Measurements from ENCODE around the gene CIDEB.
A peak's percentile ranks its signal among the peaks of the same experiment; 100 is the strongest.

The CIDEB gene

DNA sequence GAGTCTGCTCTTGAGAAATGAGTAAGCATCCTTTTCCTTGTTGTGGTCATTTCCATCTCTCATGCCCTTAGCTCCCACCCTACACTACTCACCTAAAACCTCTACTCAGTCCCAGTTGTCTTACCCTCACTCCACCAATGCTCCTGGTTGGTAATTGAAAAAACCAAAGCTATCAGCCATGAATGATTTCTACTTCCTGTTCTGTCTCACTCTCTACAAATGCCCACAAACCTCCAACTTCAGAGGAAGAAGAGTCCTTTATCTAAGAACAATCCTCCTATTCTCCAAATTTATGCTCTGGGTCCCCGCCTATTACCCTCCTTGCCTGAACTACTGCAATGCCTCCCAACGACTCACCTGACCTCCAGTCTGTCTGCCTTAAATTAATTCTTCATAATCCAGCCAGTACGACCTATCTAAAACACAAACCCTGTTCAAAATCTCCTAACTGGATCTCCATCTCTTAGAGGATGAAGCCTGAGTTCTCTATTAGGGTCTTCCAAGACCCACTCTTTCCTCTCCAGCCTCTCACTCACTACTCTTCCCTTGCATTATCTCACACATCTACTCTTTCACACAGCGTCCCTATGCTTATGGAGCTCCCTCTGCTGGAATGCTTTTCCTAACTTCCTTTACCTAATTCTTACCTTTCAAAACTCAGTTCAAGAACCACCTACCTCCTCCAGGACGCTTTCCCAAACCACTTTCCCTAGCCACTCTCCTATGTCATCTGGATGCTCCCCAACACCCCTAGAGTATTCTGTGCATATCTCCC, 10.4 kb downstream of the CIDEB start:
- peaks cover 24 to 45% of the 10 kb centered on the region in 2 donors for H3K36me3 Mint-ChIP-seq
- peak overlapping the region; percentile 56 for H3K27ac Mint-ChIP-seq
- no peaks in the 10 kb centered on the region for H3K27me3 Mint-ChIP-seq

DNA sequence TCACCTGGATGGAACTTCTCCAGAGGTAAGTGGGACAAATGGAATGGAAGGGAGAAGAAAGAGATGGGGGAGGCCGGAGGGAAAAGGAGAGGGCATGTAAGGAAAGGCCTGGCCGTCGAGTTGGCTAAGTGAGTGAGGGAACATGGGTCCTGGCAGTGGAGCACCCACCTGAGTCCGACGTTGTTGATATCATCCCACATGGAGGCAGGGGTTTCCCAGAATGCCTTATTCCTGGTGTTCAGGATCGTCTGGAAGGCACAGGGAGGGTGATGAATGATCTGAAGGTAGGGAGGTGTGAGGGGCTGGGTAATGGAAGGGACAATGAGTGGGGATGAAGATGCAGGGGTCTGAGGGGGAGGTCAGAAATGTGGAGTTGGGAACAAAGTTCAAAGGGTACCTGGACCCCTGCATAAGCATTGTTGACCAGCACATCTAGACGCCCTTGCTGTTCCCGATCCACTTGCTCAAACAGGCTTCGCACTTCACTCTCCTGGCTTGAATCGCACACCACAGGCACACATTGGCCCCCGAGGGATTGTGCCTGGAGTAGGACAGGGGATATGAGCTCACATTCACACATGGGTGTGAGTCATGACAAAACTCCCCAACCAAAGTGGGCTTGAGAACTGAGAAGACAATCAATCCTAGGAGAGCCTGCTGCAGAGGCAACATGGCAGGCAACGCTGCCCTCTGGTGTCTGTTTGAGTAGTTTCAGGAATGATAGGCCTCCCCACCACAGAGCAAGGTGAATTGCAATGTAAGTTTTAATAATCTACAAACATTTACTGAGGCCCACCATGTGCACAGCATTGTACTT, 11.2 kb downstream of the CIDEB start:
- no peaks in the 10 kb centered on the region for H3K27me3 Mint-ChIP-seq
- peaks cover 24 to 45% of the 10 kb centered on the region in 2 donors for H3K36me3 Mint-ChIP-seq
- peaks cover 34 to 50% of the 10 kb centered on the region in 2 donors for H3K4me1 Mint-ChIP-seq
- peak overlapping the region; percentile 15 to 37 for H3K4me3 Mint-ChIP-seq
- ATAC-seq (replicated peaks) (peak; percentile 76 to 80), DNase-seq (peak; percentile 73)
- H3K27ac Mint-ChIP-seq: peak overlapping the region; percentile 94
- no peaks in the 10 kb centered on the region for H3K9me3 Mint-ChIP-seq

More for the DNA sequence above, 10.4 kb downstream of the CIDEB start:
- DNase-seq: no peak
- peak; percentile 12 to 22 for ATAC-seq (replicated peaks)
- H3K9me3 Mint-ChIP-seq: no peaks in the 10 kb centered on the region
- no peak overlapping the region for H3K4me3 Mint-ChIP-seq
- peaks cover 31 to 43% of the 10 kb centered on the region in 2 donors for H3K4me1 Mint-ChIP-seq

DNA sequence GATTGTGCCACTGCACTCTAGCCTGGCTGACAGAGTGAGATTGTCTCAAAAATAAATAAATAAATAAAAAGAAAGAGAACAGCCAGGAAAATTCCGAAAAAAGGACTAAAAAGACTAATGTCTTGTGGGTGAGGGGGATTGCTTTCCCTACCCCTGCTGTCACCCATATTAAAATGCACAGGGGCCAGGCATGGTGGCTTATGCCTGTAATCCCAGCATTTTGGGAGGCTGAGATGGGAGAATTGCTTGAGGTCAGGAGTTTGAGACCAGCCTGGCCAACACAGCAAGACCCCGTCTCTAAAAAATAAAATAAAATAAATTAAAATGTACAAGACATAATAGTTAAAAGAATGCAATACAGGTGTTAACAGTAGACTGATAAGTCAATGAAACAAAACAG, 14.3 kb downstream of the CIDEB start:
- ATAC-seq (replicated peaks) (no peak), DNase-seq (no peak)
- peaks cover 35 to 54% of the 10 kb centered on the region in 2 donors for H3K36me3 Mint-ChIP-seq
- H3K27me3 Mint-ChIP-seq: no peaks in the 10 kb centered on the region
- H3K4me3 Mint-ChIP-seq: no peak overlapping the region
- peaks cover 33 to 51% of the 10 kb centered on the region in 2 donors for H3K4me1 Mint-ChIP-seq
- no peak overlapping the region for H3K27ac Mint-ChIP-seq
- H3K9me3 Mint-ChIP-seq: no peaks in the 10 kb centered on the region

DNA sequence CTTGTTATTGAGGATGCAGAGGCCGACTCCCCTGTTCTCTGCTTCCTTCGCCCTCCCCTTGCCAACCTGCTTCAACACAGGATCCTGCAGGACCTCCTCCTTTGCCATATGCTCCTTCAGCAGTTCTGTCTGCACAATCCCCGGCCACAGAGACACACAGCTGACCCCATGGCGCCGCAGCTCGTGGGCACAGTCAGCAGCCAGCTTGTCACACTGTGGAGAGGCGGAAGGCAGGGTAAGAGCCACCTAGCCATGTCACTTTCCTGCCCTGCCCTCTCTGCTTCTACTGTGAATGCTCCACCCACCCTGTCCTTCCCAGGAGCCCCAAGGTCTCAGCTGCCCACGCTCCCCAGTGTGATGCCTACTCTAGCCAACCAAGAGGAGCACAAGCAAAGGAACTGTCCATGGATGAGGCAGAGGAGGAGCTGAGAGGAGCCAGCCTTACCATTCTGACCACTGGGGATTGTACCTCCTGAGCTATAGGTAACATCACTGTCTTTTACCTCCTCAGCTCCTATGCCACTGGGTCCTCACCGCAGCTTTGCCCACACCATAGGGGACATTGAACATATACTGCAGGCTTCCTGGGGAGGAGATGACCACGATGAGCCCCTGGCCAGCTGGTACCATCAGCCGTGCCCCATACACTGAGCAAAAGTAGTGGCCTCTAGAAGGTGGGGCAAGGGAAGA, 15.5 kb downstream of the CIDEB start:
- Mint-ChIP-seq H3K9me3 (no peaks in the 10 kb centered on the region), H3K27me3 (no peaks in the 10 kb centered on the region), H3K36me3 (peaks cover 35 to 63% of the 10 kb centered on the region in 2 donors), H3K27ac (no peak overlapping the region), H3K4me1 (peaks cover 35 to 55% of the 10 kb centered on the region in 2 donors), H3K4me3 (no peak overlapping the region)
- ATAC-seq (replicated peaks) (no peak), DNase-seq (no peak)

DNA sequence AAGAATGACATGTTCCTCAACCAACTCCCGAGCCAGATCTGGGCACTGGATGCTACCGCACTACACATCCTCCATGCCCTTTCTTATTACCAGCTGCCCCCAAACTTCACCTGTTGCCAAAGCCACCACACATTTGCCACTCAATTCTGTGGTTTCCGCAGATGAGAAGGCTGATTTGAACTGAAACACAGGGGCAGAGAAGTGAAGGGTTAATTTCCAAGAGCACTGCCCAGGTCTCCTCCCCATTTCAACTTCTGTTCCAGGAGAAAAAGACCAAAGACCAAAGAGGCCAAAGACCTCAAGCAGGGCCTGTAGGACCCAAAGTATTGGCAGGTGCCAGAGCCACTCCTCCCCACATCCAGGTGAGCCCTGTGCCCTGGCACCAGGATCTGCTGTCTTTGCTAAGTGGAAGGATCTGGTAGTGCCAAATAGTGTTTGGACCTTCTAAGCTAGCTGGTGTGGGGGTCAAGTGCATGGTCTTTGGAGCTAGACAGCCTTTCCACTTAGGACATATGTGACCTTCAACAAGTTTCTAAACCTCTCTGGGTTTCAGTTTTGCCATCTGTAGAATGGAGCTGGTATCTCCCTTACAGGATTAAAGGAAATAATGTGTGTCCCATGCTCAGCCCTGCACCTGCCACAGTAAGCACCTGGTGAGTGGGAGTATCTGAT, 16.2 kb downstream of the CIDEB start:
- Mint-ChIP-seq H3K36me3 (peaks cover 33 to 61% of the 10 kb centered on the region in 2 donors), H3K4me3 (no peak overlapping the region), H3K9me3 (no peaks in the 10 kb centered on the region), H3K27me3 (no peaks in the 10 kb centered on the region), H3K27ac (no peak overlapping the region), H3K4me1 (peaks cover 30 to 49% of the 10 kb centered on the region in 2 donors)
- no peak for ATAC-seq (replicated peaks)
- no peak for DNase-seq

DNA sequence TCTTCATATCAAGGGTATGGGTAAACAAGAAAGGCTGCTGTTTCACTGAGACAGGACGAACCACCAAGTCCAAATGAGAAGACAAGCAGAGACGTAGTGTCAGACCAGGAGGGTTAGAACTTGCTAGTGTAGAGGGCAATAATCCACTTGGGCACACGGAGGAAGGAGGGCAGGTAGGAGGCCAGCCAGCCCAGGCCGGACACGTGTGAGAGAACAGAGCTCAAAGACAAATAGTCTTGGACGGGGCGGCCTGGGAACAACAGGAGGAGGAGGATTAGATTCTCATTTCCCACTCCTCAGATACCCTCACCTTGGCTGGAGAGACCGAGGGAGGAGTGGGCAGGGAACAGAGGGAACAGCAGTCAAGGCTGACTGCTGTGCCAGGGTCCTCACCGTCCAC, 17.0 kb downstream of the CIDEB start:
- Mint-ChIP-seq H3K9me3 (no peaks in the 10 kb centered on the region), H3K4me1 (peaks cover 22 to 40% of the 10 kb centered on the region in 2 donors), H3K36me3 (peaks cover 29 to 53% of the 10 kb centered on the region in 2 donors), H3K27me3 (no peaks in the 10 kb centered on the region), H3K4me3 (no peak overlapping the region), H3K27ac (peak overlapping the region; percentile 53)
- DNase-seq (no peak), ATAC-seq (replicated peaks) (no peak)

DNA sequence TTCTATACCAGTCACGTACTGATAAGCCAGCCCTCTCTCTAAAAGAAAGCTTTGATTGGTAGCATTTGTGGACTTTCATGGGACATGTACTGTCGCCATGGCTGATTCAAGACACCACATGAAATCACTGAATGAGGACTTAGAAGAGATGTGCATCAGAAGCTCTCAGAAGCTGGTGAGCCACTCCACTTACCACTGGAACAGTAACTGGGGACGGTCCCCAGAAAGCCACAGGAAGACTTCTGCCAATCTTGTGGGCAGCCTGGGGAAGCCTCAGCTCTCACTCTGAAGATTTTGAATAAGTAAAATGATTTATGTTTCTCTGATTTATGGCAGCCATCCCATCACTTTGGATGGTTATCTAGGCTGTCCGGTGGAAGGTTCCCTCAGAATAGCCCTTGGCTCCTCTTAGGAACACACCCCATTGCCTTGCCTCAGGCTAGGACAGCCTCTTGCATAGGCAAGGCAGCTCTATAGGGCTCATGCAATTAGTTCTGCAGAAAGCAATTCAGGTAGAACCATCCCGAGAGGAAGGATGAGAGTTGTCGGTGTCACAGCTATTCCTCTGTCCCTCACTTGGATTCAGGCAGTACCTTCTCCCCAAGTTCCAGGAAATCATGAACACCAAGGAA, 18.0 kb downstream of the CIDEB start:
- Mint-ChIP-seq H3K9me3 (no peaks in the 10 kb centered on the region), H3K27ac (no peak overlapping the region), H3K27me3 (no peaks in the 10 kb centered on the region), H3K4me1 (peaks cover 22 to 43% of the 10 kb centered on the region in 2 donors), H3K36me3 (peaks cover 27 to 45% of the 10 kb centered on the region in 2 donors), H3K4me3 (peak overlapping the region in 1 of 2 donors; percentile 53)
- peak; percentile 99 to 100 for ATAC-seq (replicated peaks)
- DNase-seq: peak; percentile 57

DNA sequence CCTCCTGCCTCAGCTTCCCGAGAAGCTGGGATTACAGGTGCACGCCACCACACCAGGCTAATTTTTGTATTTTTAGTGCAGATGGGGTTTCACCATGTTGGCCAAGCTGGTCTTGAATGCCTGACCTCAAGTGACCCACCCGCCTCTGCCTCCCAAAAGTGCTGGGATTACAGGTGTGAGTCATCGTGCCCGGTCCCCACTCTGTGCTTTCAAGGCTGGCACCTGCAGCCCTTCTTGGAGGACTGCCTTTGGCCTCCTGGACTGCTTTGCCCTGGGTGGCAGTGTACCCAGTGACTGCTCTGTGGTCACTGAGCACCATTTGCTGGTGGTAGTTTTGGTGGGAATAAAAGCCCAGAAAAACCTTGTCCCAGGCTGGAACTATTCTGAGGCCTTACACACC, 20.8 kb downstream of the CIDEB start:
- H3K36me3 Mint-ChIP-seq: peaks cover 16 to 31% of the 10 kb centered on the region in 2 donors
- DNase-seq (no peak), ATAC-seq (replicated peaks) (no peak)
- no peaks in the 10 kb centered on the region for H3K9me3 Mint-ChIP-seq
- H3K4me3 Mint-ChIP-seq: no peak overlapping the region
- no peak overlapping the region for H3K27ac Mint-ChIP-seq
- no peaks in the 10 kb centered on the region for H3K27me3 Mint-ChIP-seq
- H3K4me1 Mint-ChIP-seq: peaks cover 25 to 51% of the 10 kb centered on the region in 2 donors

DNA sequence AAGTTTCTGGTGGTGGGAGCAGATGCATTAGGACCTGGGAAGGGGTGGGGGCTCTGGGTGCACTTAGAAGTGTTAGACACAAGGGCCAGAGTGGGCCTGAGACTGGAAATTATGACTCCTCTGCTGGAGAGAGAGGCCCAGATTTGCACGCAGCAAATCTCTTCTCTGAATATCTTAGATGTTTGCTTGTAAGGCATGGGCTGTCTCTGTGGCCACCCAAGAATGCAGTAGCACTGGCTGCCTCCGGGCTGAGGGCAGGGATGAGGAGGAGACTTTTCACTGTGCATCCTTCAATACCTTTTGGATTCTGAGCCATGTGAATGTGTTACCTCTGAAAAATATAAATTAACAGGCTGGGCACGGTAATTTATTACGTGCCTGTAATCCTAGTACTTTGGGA, 22.4 kb downstream of the CIDEB start:
- Mint-ChIP-seq H3K27me3 (no peaks in the 10 kb centered on the region), H3K36me3 (peaks cover 5 to 15% of the 10 kb centered on the region in 2 donors), H3K9me3 (no peaks in the 10 kb centered on the region), H3K4me3 (no peak overlapping the region), H3K27ac (no peak overlapping the region), H3K4me1 (peaks cover 34 to 60% of the 10 kb centered on the region in 2 donors)
- DNase-seq (no peak), ATAC-seq (replicated peaks) (no peak)

DNA sequence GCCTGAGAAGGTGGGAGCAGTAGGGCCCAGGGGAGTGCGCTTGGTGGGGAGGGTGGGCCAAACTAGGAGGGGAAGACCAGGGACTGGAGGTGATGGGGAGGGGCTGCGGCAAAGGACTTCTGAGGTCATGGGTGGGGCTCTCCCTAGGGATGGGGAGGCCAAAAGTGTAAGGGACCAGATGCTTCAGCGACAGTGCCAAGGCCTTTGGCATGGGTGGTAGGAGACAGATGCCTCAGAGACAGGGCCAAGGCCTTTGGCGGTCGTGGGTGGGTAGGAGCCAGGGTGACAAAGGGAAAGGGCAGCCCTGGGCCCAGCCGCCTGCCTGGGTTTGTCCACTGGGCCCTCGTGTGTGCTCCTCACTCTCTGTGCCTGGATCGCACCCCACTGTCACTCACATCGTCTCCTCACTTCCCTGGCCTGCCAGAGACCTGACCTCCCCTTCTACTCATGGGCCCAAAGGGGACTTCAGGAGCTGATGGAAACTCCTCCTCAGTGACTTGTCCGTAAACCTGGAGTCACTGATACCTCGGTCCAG, 23.2 kb downstream of the CIDEB start:
- H3K27ac Mint-ChIP-seq: no peak overlapping the region
- peaks cover 36 to 60% of the 10 kb centered on the region in 2 donors for H3K4me1 Mint-ChIP-seq
- ATAC-seq (replicated peaks) (no peak), DNase-seq (no peak)
- no peaks in the 10 kb centered on the region for H3K27me3 Mint-ChIP-seq
- H3K36me3 Mint-ChIP-seq: peaks cover 4 to 9% of the 10 kb centered on the region in 2 donors
- H3K9me3 Mint-ChIP-seq: no peaks in the 10 kb centered on the region
- no peak overlapping the region for H3K4me3 Mint-ChIP-seq

DNA sequence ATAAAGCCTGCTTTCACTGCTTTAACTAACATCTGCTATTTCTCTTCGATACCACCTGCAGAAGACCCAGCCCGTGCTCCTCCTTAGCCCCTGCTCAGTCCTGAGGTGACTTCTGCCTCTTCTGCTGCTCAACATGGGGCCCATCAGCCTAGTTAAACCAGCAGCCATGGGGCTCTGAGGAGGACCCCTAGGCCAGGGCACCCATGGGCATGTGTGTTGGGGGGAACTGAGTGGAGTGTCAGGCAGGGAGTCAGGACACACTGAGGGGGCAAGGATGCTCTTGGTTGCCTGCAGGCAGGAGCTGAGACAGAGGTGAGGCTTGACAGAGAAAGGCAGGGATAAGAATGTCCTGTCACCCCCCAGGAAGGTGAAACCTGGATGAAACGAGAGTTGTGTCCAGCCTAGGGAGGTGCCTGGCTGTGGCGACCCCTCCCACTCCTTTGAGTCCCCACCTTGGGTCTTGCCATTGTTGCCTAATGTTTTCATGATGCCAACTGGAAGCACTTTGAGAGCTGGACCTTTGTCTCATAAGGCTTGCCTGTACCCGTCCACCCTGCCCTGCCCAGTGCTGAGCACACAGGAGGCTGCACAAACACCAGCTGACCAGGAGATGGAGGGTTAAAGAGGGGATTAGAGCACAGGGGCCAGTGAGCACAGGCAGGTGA, 23.8 kb downstream of the CIDEB start:
- no peak for ATAC-seq (replicated peaks)
- Mint-ChIP-seq H3K36me3 (peaks cover 4 to 9% of the 10 kb centered on the region in 2 donors), H3K27ac (no peak overlapping the region), H3K27me3 (no peaks in the 10 kb centered on the region), H3K4me3 (no peak overlapping the region), H3K9me3 (no peaks in the 10 kb centered on the region), H3K4me1 (peaks cover 41 to 60% of the 10 kb centered on the region in 2 donors)
- no peak for DNase-seq

DNA sequence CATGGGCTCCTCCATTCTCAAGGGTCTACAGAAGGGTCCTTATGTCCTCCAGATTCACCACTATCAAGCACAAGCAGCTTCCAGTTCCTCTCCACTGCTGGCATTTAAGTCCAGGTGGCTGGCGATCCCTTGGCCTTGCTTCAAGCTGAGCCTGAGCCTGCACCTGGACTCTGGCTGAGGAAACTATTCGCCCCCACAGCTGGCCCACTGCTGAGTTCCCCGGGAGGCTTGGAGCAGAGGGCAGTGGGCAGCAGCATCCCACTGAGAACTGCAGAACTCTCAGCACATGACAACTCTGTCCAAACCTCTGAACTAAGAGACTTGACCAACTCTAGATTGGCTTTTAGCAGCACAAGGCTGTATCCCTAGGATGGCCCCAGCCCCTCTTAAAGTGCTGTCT, 25.0 kb downstream of the CIDEB start:
- Mint-ChIP-seq H3K9me3 (peaks cover 7 to 8% of the 10 kb centered on the region in 2 donors), H3K27me3 (no peaks in the 10 kb centered on the region), H3K36me3 (peaks cover 12 to 13% of the 10 kb centered on the region in 2 donors), H3K4me3 (no peak overlapping the region), H3K4me1 (peaks cover 47 to 63% of the 10 kb centered on the region in 2 donors), H3K27ac (no peak overlapping the region)
- no peak for ATAC-seq (replicated peaks)
- no peak for DNase-seq

DNA sequence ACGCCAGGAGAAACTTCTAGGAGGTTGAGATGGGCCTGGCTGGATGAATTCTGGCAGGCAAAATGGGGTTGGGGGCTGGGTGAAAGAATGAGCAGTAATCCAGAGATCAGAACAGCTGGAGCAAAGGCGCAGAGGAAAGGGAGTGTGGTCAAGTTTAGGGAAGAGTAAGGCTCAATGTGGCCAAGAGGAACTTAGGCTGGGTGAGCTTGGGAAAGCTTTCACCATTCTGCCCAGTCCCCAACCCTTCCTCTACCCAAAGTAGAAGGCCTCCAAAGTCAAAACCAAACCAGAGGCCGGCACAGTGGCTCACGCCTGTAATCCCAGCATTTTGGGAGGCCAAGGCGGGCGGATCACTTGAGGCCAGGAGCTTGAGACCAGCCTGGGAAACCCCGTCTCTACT, 26.1 kb downstream of the CIDEB start:
- Mint-ChIP-seq H3K4me3 (no peak overlapping the region), H3K9me3 (peaks cover 7 to 8% of the 10 kb centered on the region in 2 donors), H3K4me1 (peaks cover 54 to 69% of the 10 kb centered on the region in 2 donors), H3K27ac (no peak overlapping the region), H3K27me3 (no peaks in the 10 kb centered on the region), H3K36me3 (peaks cover 12 to 15% of the 10 kb centered on the region in 2 donors)
- ATAC-seq (replicated peaks): no peak
- no peak for DNase-seq

Measured in stimulated activated naive B cell treated with anti-CD40 and anti-IgM and Interleukin-4, amounts not matched to agents 10 μg/mL and 1 μg/mL and 100 μg/mL, for 72 hours (primary cell).